ENCODE data around the gene PIGR.

The PIGR gene

GRCh38 chr1:206979379-206980043 is 33.2 kb upstream of the PIGR start:
- DNase-seq (ENCODE audit: low read depth), result peak; percentile 59
- peak; percentile 80 for TF ChIP-seq CTCF (IDR thresholded peaks at IDR 0.05; ENCODE audit: low read length, missing control alignments)
- no peak overlapping the region for H3K4me3 ChIP-seq (replicated peaks; ENCODE audit: low read depth, low read length)

GRCh38 chr1:206978259-206978658 is 32.0 kb upstream of the PIGR start:
- no peak for DNase-seq (ENCODE audit: low read depth)
- TF ChIP-seq CTCF (IDR thresholded peaks at IDR 0.05; ENCODE audit: low read length, missing control alignments), result no peak

GRCh38 chr1:206975306-206975705 is 29.0 kb upstream of the PIGR start:
- H3K4me3 ChIP-seq (replicated peaks; ENCODE audit: low read depth, low read length), result no peak overlapping the region
- no peak for TF ChIP-seq CTCF (IDR thresholded peaks at IDR 0.05; ENCODE audit: low read length, missing control alignments)
- DNase-seq (ENCODE audit: low read depth), result no peak

More at GRCh38 chr1:206978259-206978658, 32.0 kb upstream of the PIGR start:
- no peak overlapping the region for H3K4me3 ChIP-seq (replicated peaks; ENCODE audit: low read depth, low read length)

- no peak overlapping the region for H3K4me3 ChIP-seq (replicated peaks; ENCODE audit: low read depth, low read length)
- DNase-seq (ENCODE audit: low read depth), result no peak
- TF ChIP-seq CTCF (IDR thresholded peaks at IDR 0.05; ENCODE audit: low read length, missing control alignments), result no peak
Observed at GRCh38 chr1:206974140-206974539, 27.9 kb upstream of the PIGR start.

- TF ChIP-seq CTCF (IDR thresholded peaks at IDR 0.05; ENCODE audit: low read length, missing control alignments), result no peak
- no peak overlapping the region for H3K4me3 ChIP-seq (replicated peaks; ENCODE audit: low read depth, low read length)
- DNase-seq (ENCODE audit: low read depth), result no peak
Observed at GRCh38 chr1:206972728-206973127, 26.5 kb upstream of the PIGR start.

- no peak overlapping the region for H3K4me3 ChIP-seq (replicated peaks; ENCODE audit: low read depth, low read length)
- no peak for TF ChIP-seq CTCF (IDR thresholded peaks at IDR 0.05; ENCODE audit: low read length, missing control alignments)
- DNase-seq (ENCODE audit: low read depth), result no peak
Observed at GRCh38 chr1:206971029-206971655, 24.9 kb upstream of the PIGR start.

- no peak for TF ChIP-seq CTCF (IDR thresholded peaks at IDR 0.05; ENCODE audit: low read length, missing control alignments)
- no peak for DNase-seq (ENCODE audit: low read depth)
Observed at GRCh38 chr1:206970446-206970845, 24.2 kb upstream of the PIGR start, which contains the start of gene FCAMR. Gene FCAMR, minus strand, starts transcription at chr1:206970460. Its CDS starts 335 bp downstream, at chr1:206970125.

More at GRCh38 chr1:206970446-206970845, 24.2 kb upstream of the PIGR start, which contains the start of gene FCAMR:
- no peak within 1 kb of the TSS for H3K4me3 ChIP-seq (replicated peaks; ENCODE audit: low read depth, low read length)
